SW480 (cell line): ENCODE measurements around the gene CPXM2.

Experiments
- DNase-seq: peaks from one replicate; pipeline ENCODE4 v3.0.0-alpha.2; 2016; ENCODE audit warnings: low spot score

The CPXM2 gene

DNA sequence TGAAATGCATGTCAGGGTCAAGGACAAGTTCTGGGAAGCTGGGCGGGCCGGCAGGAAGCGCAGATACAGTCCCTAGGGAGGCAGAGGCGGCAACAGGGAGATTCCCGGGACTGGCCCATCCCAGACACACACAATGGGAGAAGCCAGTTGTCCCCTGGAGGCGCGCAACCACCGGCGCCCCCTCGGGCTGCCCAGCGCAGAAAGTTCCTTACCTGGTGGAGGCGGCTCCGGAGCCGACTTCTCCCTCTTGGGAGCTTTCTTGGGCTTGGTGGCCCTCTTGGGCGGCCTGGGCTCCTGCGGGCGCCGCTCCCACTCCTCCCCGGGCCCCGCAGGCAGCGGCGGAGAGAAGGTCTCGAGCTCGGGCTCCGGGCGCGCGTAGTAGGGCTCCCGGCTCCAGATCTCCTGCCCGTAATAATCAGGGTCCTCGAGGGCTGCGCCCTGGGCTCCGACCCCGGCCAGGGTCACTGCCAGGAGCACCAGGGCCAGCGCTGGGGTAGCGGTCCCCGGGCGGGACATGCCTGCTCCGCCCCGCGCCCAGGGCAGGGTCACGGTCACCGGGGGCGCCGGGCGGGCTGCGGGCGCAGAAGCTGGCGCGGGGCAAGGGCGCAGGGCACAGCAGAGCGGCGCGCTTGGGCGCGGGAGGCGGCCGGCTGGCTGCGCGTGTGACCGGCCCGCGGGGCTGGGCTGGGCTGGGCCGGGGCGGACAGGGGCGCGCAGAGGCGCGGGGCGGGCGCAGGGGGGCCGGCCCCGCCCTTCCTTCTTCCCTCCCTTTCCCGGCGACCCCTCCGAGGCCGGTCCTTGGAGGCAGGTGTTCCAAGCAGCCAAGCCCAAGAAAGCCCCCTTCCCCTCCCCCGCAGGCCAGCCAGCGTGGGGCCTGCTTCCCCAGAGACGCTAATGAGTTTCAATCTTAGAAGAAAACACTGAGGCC, at the start of gene CPXM2:
Gene CPXM2 (minus strand): TSS at position 664 of the 928 bp plus-strand sequence. CDS start 148 bp downstream, at position 516.
- no peak for DNase-seq

DNA sequence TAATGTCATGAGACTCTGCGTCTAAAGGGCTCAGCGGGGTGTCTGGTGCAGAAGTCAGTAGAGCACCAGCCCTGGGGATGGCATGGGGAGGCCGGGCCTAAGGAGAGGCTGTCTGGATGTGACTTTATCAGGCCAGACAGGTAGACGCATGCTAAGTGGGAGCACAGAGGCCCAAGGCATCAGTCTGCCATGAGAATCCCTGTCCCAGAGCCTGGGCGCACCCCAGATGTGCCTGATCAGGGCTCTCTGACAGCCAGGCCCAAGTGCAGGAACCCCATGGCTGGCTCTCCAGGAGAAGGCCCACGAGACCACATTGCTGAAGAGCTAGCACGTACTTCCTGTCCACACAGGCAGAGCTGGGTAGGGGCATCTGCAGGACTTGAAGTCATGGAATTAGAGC, 48.0 kb upstream of the CPXM2 start:
- no peak for DNase-seq

DNA sequence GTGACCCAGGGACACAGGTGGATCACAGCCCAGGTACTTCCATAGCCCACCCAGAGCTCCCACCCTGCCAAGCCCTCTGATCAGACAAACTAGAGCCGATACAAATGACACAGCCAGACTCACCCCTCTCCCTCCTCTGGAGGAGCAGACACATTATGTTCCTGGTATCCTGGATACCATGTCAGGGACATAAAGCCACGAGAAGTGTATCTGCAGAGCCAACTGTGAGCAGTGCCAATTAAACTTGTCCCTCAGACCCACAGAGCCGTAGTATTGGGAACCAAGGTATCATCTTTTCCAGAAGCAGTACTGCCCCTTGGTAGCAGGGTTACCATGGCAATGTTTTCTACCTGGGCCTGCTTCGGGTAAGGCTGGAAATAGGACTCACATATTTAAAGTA, 47.3 kb upstream of the CPXM2 start:
- DNase-seq: no peak

DNA sequence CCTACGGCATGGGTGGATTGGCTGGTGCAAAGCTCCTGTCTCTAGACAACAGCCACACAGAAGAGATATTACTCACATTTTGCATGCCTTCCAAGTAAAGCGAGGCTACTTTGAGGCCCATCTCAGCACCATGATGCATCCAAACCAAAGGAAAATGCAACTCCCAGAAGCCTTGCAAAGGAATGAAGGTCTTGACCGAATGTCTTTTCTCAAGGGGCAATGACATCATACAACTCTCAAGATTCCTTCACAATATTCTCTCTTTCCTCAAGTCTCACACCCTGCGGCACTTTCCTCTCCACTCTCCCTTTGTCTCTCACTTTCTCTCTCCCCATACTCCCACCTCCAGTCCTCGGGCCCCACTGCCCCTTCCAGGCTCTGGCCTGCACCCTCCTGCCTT, 44.8 kb upstream of the CPXM2 start:
- DNase-seq: no peak

DNA sequence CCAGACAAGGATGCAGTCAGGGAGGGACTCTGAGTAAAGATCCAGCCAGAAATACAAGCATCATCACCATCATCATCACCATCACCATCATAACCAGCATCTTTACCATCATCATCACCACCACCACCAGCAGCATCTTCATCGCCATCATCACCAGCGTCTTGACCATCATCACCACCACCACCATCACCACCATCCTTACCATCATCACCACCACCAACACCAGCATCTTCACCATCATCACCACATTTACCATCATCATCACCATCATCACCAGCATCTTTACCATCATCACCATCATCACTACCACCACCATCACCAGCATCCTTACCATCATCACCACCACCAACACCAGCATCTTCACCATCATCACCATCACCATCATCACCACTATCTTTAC, 44.1 kb upstream of the CPXM2 start:
- no peak for DNase-seq

DNA sequence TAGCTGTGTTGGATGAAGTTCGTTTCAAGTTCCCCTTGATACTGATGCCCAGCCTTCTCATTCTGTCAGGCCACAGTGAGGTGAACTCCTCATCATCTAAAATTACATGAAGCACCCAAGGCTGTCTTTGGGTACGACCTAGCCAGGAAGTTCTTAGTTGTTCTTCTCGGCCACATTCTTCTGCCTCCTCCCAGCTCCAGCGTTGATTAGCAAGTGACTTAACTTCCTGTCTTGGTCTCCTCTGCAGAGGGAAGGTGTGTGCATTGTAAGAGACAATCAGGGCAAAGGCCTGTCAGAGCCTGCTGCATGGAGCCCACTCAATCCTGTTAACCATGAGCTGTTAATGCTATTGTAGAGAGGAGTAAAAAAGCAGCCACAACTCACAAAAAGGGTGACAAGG, 43.2 kb upstream of the CPXM2 start:
- DNase-seq: no peak

DNA sequence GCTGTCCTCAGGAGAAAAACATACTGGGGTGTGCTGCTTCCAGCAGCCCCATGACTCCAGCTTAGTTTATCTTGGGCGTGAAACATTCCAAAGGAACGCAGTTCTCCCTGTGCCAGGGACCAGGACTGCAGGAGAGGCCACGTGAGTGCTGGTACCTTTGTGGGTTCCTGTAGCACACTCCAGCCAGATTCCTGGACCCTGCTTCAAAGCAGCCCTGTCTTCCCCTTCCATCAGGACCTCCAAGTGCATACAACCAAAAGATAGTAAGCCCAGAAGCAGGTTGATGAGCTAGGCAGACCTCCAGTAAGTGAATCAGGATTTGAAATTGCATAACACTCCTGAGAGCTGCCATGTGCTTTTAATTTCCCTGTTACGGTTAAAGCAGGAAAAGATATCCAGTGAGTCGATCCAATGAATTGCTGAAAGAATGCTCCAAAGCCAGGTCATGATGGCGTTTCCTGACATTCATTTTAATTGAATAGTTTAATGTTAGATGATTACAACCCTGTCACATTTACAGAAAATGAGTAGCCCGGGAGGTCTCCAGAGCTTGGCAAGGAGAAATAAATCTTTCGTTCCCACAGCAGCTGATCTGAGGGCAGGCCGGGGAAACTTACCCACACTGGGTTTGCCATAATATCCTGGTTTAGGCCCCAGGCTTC, 38.9 kb upstream of the CPXM2 start:
- DNase-seq: no peak

DNA sequence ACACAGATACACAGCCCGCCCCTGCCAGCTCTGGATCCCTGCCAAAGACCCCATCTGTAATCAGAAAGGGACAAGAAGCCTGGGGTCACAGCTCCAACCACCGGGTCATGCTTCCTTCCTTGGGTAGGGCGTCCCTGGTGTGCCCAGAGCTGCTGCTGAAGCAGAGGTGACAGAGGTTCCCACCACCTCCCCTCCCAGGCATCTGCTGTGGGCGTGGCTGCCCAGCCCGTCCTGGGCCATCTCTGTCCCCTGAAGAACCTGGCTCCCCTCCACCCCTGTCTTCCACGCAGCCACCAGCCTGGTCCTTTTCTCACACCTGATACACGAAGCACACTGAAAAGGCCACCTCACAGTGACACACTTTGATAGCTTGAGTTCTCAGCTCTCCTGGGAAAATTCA, 38.2 kb upstream of the CPXM2 start:
- no peak for DNase-seq

DNA sequence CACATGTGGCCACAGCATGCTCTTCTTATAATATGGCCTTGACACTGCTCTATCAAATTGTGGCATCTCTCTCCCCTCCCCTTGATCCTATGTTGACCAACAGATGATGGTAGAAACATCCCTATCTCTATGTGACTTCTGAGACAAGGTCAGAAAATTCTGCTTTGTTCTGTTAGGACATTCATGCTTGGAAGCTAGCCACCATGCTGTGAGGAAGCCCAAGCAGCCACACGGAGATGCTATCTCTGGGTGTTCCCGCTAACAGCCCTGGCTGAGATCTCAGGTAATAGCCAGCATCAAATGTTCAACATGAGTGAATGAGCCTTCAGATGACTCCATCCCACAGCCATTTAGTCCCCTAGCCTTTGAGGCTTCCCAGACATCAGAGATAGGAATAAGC, 36.8 kb upstream of the CPXM2 start:
- DNase-seq: no peak

DNA sequence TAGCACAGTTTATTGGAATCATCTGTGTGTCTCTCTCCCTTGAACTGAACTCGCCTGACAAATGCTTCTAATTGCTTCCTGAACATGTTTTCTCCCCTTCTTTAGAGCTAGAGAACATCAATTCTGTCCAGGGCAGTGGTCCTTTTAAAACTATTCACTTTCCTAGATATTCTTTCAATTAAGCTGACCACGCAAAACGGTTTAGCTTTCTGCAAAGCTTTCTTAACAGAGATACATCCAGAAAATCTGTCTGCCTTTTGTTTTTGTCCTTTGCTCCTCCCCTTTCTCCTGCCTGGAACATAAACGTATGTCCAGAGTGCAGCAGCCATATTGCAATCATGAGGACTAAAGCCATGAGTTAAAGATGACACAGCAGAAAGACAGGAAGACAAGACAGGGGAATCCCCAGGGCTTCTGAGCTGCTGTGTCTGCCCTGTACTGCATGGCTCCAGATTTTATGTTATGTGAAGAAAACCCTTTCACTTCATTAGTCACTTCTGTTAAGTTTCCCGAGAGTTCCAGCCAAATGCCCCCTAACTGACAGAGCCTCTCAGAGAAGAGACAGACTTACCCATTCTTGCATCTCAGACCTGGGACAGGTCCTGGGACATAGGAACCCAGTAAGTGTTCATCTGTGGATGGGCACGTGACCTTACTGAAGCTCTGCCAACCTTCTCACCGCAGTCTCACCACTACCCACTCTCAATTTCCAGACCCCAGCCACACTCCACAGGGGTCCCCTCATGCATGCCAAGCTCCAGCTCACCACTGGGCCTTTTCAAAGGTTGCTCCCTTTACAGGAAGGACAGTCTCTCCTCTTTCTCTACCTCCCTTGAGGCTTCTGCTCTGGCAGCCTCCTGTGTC, 35.0 kb upstream of the CPXM2 start:
- no peak for DNase-seq

DNA sequence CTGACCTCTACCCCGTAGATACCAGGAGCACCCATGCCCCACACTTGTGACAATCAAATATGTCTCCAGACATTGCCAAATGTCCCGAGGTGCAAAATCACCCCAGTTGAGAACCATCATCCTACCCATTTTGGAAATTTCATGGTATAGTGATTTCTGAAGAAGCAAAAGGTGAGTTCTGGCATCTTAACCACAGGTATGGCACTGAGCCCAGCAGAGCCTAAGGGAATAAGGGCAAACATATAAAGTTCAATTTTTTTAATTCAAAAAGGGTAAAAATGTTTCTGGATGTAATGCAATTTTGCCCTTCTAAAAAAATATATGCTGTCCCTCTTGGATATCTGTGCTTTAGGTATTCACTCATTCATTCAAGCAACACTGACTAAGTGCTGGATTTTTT, 30.5 kb upstream of the CPXM2 start:
- DNase-seq: no peak

DNA sequence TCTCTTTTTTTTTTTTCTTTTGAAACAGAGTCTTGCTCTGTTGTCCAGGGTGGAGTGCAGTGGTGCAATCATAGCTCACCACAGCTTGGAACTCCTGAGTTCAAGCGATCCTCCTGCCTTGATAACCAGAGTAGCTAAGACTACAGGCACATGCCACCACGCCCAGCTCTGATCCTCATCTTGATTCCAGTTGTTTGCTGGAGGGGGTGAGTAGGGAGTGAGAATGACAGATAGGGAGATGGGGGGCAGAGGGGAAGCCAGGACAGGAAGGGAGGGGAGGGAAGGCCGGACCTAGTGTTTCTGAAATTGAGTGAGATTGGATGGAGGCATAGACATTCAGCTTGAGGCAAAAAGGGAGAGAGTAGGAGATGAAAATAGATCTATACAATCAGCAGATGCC, 25.2 kb upstream of the CPXM2 start:
- DNase-seq: no peak

DNA sequence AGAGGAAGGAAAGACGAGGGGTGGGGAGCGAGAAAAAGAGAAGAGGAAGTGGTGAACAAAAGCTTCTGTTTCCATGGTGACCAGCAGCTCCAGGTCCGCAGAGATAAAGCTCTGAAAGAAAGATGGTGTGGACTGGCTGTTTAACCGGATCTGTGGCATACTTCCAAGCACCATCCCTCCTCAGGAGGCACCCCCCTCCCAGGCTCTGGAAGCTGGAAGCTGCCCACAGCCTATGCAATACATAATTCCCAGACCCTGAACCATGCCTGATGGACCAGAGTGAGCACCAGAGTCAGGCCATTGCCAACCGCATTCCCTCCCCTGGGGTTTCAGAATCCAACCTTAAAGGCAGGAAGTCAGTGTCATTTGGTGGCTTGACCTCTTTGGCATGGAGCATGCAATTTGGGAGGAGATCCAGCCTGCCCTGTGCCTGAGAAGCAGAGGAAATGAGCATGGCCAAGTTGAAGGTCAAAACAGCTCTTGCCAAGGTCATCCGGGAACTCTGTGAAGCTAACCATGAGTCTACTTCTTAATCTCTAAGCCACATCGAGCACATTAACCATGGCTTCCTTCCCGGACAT, 22.2 kb upstream of the CPXM2 start:
- DNase-seq: no peak

DNA sequence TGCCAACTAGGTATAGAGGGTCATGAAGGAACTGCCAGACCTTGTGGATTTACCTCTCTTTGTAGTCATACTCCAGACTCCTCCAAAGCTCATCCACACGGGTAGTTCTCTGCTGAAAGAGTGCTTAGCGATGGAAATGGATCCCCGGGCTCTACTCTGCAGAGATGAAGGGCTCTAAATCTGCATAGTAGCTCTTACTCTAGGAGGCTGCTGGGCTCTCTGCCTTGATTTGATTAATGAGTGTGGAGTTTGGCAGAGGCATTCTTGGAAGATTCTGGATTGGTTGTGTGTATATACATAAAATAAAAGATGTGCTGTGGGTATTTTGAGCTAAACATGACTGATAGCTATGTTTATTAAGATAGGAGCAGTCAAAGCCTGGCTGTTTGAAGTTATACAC, 21.3 kb upstream of the CPXM2 start:
- DNase-seq: no peak

DNA sequence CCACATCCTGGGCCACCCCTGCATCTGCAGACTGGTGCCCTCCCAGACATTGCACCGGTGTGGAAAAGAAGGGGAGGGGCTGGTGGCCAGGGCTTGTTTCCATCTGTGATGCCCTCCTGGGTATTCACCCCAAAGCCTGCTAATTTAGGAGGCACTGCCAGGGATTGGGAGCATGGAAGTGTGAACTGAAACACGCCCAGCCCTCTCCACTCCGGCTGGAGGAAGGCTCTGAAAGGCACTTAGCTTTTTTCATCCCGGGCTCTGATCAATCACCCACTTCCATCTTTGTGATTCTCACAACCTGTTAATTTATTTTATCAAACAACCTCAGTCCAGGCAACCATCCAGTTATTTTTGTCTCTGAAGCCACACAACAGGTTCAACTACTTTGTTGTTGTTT, 20.9 kb upstream of the CPXM2 start:
- no peak for DNase-seq

DNA sequence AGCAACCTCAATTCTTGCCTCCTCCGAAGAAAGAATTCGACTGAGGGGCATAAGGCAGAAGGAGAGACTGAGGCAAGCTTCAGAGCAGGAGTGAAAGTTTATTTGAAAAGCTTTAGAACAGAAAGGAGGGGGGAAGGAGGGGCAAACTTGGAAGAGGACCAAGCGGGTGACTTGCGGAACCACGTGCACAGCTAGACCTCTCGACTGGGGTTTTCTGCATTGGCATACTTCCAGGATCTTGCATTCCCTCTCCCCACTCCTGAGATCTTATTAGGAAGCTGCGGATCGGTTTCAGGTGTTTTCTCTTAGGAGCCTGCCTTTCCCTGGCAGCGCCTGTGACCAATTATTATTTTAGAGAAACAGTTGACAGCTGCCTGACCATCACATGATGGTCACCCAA, 20.3 kb upstream of the CPXM2 start:
- no peak for DNase-seq

DNA sequence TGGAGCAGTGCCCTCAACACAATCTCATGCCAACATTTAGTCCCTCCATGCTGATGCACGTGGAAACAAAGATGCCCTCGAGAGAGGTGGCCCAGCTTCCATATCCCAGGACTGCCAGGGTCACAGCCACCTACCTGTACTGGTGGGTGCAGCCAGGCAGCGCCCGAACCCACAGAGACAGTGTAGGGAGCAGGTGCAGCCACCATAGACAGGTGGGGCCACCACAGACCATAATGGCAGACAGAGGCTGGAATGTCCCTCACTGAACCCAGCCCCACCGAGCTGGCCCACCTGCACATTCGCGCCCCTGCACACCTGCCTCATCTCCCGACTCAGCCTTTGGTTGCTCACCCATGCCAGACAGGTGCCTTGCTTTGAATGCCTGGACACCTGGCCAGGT, 18.3 kb upstream of the CPXM2 start:
- peak; percentile 17 for DNase-seq

DNA sequence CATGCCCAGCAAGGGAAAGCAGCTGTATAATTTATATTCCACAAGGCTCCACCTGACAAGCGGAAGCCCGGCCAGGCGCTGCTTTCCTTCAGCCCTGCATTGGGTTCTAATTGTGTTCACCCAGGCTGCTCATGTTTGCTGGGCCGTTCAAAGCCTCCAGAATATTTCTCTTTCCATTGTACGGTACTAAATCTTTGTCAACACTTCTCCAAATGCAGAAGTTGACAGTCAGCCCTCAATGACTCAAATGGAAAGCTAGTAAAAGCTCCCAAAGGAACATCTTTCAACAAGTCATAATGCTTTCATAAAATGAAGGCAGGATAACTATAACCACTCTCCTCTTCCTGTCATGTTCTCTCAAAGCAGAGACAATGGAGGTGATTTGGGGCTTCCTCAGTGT, 17.8 kb upstream of the CPXM2 start:
- no peak for DNase-seq

DNA sequence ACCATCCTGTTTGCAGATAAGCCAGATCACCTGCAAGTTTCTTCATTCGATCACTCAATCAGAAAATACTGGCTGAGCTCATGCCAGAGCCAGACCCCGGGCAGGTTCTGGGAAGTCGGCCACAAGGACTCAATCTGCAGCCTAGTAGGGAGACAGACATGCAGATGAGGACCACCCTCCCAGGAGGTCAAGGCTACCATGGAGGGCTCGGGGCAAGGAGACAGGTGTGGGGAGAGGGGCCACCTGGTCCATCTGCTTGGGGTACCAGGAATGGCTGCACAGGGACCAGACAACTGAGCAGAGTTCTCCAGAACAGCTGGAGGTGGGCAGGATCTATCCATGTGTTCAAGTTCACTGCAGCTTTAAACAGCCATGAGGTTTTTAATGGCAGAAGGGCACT, 16.8 kb upstream of the CPXM2 start:
- DNase-seq: no peak

DNA sequence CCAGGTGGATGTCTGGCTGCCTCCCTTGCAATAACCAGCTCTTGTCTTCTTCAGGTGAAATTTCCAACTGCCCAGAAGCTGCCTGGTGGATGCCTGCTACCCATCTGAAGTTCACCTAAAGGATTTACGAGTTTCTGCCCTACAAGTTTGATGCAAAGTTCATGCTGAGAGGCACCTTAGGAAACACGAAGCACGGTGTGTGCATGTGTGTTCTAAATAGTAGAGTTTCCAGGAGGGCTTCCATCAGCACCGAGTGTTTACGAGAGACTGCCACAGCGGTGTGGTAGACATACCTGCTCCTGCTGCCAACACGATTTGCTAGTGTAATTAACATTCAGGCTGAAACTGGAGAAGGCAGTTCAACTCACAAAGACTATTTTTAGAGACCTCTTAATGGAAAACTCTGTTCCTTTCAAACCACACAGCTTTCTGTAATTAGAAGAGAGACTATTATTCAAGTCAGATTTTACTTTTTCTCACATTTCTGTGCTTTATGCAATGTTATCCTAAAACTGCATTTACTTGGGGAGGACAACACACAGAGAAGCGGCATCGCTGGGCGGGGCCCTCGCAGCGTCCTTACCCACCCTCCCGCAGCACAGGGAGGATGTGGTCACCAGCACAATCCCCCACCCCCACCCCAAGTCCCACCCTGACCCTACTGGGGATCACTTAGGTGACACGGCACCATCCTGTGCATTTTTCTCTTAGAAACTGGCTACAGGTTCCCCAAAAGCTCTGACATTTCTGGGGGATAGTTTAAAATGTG, 15.5 kb upstream of the CPXM2 start:
- no peak for DNase-seq

DNA sequence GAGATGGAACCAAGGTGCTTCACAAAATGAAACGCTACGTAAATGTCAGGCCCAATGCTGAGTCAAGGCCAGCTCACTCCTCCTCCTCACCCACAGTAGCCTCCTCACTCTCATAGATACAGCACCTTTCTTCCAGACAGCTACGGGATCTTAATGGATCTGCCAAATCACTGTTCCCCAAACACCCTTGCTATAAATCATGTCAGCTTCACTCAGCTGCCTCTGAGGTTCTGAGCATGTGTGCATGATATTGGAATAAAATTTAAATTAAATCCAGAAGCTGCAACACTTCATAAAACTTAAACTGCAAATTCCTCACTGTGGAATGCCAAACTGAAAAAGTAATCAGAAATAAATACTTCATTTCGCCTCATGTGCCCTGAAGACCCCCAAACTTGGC, 14.7 kb upstream of the CPXM2 start:
- no peak for DNase-seq
